ENCODE measurements around the gene CDK1.
A peak's percentile ranks its signal among the peaks of the same experiment; 100 is the strongest.

The CDK1 gene

DNA sequence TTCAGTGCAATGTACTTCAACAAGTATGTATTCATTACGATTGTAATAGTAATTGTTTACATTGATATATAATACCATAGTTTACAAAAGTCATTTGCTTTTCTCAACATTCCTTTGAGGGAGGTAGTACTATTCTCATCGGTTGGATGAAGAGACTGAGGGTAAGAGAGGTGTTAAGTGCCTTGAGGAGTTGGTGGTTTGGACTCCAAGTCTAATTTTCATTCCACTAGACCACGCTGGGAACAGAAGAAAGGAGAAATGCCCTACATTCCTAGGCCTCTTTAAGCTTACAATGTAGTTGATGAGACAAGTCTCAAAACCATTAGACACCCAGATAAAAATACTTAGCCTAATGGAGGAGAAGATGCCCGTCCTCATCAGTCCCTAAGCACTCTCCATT, 28.6 kb downstream of the CDK1 start:
- in situ Hi-C loops (cut with HindIII; ENCODE audit: low pct_unique_long_range_greater_than_20kb, low sequenced_read_pairs) = no loop called here
- no peak for TF ChIP-seq JUND (IDR thresholded peaks at IDR 0.05; ENCODE audit: low read depth)
- DNase-seq (ENCODE audit: low read depth in 1 of 2, low spot score in 1 of 2) = no peak

- DNase-seq (ENCODE audit: low read depth in 1 of 2, low spot score in 1 of 2) = no peak
- no peak for TF ChIP-seq JUND (IDR thresholded peaks at IDR 0.05; ENCODE audit: low read depth)
- in situ Hi-C loops (cut with HindIII; ENCODE audit: low pct_unique_long_range_greater_than_20kb, low sequenced_read_pairs) = no loop called here
Observed at GRCh38 chr10:60807499-60807898, 29.2 kb downstream of the CDK1 start.

DNA sequence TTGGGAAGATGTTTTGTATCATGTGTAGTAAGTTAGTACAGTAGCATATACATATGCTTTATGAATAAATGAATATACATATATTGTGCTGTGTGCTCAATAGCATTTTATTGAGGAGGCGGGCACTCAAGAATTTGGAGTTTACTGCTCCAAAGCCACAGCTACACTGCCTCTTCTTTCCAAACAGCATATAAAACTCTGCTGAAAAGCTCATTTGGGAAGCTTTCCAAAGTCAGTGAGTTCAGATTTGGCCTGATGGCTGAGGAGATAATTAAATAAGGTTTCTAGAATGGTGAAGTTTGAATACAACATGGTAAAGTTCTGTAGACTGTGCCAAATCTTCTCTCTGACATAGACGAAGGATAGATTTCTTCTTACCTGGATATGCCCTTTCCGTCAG, 29.8 kb downstream of the CDK1 start:
- no peak for TF ChIP-seq JUND (IDR thresholded peaks at IDR 0.05; ENCODE audit: low read depth)
- no peak for DNase-seq (ENCODE audit: low read depth in 1 of 2, low spot score in 1 of 2)
- in situ Hi-C loops (cut with HindIII; ENCODE audit: low pct_unique_long_range_greater_than_20kb, low sequenced_read_pairs) = no loop called here

DNA sequence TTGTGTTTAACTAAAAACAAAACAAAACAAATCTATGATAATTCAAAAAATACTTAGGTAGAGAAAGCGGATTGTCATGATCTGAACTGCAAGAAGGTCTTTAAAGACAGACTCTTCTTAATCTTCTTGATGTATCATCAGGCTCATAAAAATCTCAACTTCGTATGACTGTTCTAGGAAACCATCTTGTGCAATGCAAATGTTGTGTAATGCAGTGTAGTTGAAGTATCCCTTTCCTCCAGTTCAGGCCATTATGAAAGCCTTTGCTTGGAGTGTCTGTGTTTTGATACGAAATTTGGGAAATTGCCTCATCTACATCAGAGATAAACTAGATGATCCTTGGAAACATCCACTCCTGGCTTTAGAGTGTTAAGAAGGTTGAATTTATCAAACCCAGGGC, 30.9 kb downstream of the CDK1 start:
- no peak for DNase-seq (ENCODE audit: low read depth in 1 of 2, low spot score in 1 of 2)
- in situ Hi-C loops (cut with HindIII; ENCODE audit: low pct_unique_long_range_greater_than_20kb, low sequenced_read_pairs) = no loop called here

DNA sequence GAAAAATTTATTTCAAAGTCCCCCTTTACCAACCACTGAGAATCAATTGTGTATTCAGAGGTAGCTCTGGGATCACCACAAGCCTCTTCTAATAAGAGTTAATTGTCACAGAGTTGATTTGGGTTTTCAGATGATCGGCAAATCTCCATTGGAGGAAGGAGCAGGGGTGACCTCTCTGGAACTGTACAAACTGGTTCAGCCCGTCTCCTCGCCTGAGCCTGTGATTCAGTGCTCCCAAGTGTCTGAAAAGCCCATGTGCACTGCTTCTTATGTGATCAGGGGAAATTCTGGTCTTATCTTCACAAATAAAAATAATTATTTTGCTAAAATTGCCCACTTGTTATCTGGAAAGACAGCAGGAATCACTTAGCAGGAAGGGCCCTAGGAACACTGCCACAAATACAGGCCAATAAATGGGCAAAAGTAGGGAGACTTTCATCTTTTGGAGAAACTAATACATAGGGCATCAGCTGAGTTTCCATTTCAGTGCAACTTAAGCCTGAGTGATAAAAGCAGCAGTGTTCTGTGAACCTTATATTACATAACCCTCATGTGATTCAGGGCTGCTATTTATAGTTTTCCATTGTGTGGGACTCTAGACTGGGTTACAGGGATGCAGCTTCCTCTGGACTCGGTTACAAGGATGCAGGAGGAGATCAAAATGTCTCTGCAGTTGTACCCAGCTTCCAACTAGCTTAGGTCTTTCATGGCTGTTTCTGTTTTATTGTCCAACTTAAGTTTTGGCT, 32.3 kb downstream of the CDK1 start:
- DNase-seq (ENCODE audit: low read depth in 1 of 2, low spot score in 1 of 2) = peak; percentile 9 to 72
- TF ChIP-seq JUND (IDR thresholded peaks at IDR 0.05; ENCODE audit: low read depth) = no peak
- in situ Hi-C loops (cut with HindIII; ENCODE audit: low pct_unique_long_range_greater_than_20kb, low sequenced_read_pairs) = no loop called here

More for the DNA sequence above, 30.9 kb downstream of the CDK1 start:
- TF ChIP-seq JUND (IDR thresholded peaks at IDR 0.05; ENCODE audit: low read depth) = no peak

- in situ Hi-C loops (cut with HindIII; ENCODE audit: low pct_unique_long_range_greater_than_20kb, low sequenced_read_pairs) = no loop called here
- TF ChIP-seq JUND (IDR thresholded peaks at IDR 0.05; ENCODE audit: low read depth) = no peak
- peak; percentile 81 to 88 for DNase-seq (ENCODE audit: low read depth in 1 of 2, low spot score in 1 of 2)
Observed at GRCh38 chr10:60816628-60817397, 38.5 kb downstream of the CDK1 start.

- TF ChIP-seq JUND (IDR thresholded peaks at IDR 0.05; ENCODE audit: low read depth) = no peak
- in situ Hi-C loops (cut with HindIII; ENCODE audit: low pct_unique_long_range_greater_than_20kb, low sequenced_read_pairs) = no loop called here
- no peak for DNase-seq (ENCODE audit: low read depth in 1 of 2, low spot score in 1 of 2)
Observed at GRCh38 chr10:60817398-60817805, 39.1 kb downstream of the CDK1 start.

DNA sequence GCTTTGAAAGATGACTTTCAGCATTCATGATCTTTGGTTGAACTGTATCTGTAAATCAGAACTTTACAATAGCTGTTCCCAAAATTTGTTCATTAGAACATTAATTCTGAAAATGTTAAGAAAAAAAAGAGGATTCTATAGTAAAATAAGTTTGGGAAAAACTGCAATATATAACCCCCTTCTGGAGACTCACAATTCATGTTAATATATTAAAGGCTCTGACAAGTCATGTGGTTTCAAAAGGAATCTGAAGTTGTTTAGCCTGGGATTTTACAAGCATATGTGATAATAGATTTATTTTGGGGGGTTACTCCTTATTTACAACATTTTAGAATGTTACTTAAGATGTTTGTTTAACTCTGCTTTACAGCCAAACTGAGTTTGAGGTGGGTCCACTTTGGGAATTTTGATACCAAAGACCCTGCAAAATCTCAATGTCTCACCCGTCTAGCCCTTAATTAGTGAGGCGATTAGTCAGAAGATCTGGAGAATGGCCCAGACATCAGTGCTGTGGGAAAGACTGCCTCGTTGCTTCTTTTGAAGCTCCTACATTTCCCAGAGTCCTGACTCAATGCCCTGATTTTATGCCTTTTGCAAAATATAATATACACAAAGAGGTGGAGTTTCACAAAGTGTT, 40.0 kb downstream of the CDK1 start:
- no peak for TF ChIP-seq JUND (IDR thresholded peaks at IDR 0.05; ENCODE audit: low read depth)
- no peak for DNase-seq (ENCODE audit: low read depth in 1 of 2, low spot score in 1 of 2)
- in situ Hi-C loops (cut with HindIII; ENCODE audit: low pct_unique_long_range_greater_than_20kb, low sequenced_read_pairs) = no loop called here

GRCh38 chr10:60819271-60819670, 41.0 kb downstream of the CDK1 start:
- no peak for TF ChIP-seq JUND (IDR thresholded peaks at IDR 0.05; ENCODE audit: low read depth)
- in situ Hi-C loops (cut with HindIII; ENCODE audit: low pct_unique_long_range_greater_than_20kb, low sequenced_read_pairs) = no loop called here
- no peak for DNase-seq (ENCODE audit: low read depth in 1 of 2, low spot score in 1 of 2)

- TF ChIP-seq JUND (IDR thresholded peaks at IDR 0.05; ENCODE audit: low read depth) = no peak
- peak in 1 of 2 experiments; percentile 42 for DNase-seq (ENCODE audit: low read depth in 1 of 2, low spot score in 1 of 2)
- in situ Hi-C loops (cut with HindIII; ENCODE audit: low pct_unique_long_range_greater_than_20kb, low sequenced_read_pairs) = no loop called here
Observed at GRCh38 chr10:60820093-60820754, 41.9 kb downstream of the CDK1 start.

- DNase-seq (ENCODE audit: low read depth in 1 of 2, low spot score in 1 of 2) = no peak
- in situ Hi-C loops (cut with HindIII; ENCODE audit: low pct_unique_long_range_greater_than_20kb, low sequenced_read_pairs) = no loop called here
- TF ChIP-seq JUND (IDR thresholded peaks at IDR 0.05; ENCODE audit: low read depth) = no peak
Observed at GRCh38 chr10:60821656-60822055, 43.4 kb downstream of the CDK1 start.

GRCh38 chr10:60822809-60823208, 44.5 kb downstream of the CDK1 start:
- no peak for TF ChIP-seq JUND (IDR thresholded peaks at IDR 0.05; ENCODE audit: low read depth)
- in situ Hi-C loops (cut with HindIII; ENCODE audit: low pct_unique_long_range_greater_than_20kb, low sequenced_read_pairs) = no loop called here
- DNase-seq (ENCODE audit: low read depth in 1 of 2, low spot score in 1 of 2) = no peak

Data from T47D (cell line).